Left kidney (tissue), 2 donors: Measurements from ENCODE around the gene LDLRAP1. TPM values are rescaled to one million over a fixed set of nuclear protein-coding genes. Genes with fewer than 3 reads are reported as not detected.
A peak's percentile ranks its signal among the peaks of the same experiment; 100 is the strongest.

ENCODE experiments used
- DNase-seq: peaks from one replicate; pipeline ENCODE4 v3.0.0-alpha.2; 2013
- polyA plus RNA-seq: library from polyadenylated mRNA; unstranded; fragments of 120-200 nt; gene quantifications from one replicate; pipeline ENCODE4 v1.2.1, GENCODE V29; 2013; ENCODE audit not compliant: insufficient read length

Gene LDLRAP1
- polyA plus RNA-seq, 1 donor = 12.9 TPM

DNA sequence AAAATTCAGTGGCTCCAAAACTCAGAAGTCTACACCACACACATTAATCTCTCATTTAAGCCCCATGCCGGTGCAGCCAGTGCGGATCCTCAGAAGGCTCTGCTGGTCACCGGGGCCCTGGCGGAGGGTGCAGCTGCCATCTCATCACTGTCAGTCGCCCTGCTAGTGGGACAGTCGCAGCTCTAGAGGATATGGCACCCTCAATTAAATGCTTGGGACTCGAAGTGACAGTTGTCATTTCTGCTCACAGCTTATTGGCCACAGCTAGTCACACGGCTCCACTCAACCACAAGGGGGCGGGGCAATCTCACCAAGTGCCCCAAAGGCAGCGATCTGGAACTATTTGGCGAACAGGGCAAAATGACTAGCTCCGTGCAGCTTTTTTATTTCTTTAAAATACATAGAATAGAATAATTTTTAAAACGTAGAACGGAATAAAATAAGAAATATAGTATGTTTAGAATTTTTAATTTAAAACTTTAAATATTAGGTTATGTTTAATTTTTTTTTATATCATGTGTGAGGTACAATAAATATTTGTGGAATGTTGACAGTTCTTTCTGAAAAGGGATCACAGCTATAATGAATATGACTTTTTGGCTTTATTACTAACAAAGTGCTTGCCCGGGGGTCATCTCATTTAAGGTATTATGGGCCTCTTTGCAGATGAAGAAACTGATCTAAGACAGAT lies 65.2 kb downstream of the LDLRAP1 start:
- DNase-seq = peak; percentile 74

DNA sequence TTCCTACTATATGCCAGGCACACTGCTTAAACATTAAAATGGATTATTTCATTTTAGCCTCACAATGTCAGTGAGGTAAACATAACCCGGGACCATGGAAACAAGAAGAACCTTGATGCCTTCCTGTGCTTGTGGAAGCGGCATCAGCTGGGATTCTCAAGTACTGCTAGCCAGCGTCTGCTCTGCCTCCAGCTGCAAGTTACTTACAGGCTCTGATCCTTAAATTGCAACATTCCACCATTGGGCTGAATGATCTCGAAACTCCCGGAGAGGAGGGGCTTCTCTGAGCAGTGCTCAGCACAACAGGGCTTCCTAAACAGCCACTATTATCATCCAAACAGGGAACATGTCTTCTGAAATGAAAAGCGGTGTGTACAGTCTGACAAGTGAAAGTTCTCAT lies 66.5 kb downstream of the LDLRAP1 start:
- DNase-seq = no peak

DNA sequence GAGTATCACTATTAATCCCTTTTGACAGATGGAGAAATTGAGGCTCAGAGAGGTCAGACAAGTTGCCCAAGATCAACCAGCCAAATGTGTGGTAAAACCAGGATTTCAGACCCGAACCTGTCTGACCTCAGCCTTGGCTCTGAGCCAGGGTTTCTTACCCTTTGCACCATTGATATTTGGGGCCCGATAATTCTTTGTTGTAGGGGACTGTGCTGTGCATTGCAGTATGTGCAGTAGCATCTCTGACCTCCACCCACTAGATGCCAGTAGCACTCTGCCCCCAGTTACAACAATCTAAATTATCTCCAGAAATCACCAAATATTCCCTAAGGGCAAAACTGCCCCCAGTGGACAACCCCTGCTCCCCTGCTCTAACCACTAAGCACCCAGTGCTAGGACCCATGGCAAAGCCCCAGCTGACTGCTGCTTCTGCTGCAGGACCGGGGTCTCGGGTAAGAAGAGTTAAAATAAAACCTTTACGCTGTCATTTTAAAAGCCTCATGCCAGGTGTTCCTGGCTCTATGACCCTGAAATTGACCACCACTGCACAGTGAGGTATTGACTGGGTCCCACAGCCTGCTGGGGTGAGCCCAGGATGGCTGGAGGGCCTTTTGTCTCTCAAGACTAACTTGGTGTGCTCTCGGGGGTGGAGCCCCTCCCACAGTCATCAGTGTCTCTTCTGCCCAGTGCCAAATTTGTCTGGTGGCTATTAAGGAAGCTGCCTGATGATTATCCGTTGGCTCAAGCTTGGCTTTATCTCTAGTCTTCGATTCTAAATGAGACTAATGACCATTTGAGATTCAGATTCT lies 67.6 kb downstream of the LDLRAP1 start:
- no peak for DNase-seq

DNA sequence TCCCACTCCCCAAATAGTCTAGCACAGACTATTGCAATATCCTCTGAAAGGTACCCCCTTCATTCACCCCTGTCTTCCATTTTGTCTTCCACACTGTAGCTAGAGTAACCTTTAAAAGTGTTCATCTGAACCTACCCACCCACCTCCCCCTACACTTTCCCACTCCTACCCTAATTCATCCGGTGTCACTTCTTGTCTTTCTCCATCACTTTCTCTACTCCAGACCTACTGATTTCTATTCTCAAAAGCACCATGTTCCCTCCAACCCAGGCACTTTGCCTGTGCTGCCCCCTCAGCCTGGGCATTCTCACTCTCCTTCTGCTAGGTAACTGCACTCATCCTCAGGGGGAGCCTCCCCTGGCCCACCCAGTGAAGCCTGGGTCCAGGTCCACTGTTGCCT lies 68.4 kb downstream of the LDLRAP1 start:
- no peak for DNase-seq

DNA sequence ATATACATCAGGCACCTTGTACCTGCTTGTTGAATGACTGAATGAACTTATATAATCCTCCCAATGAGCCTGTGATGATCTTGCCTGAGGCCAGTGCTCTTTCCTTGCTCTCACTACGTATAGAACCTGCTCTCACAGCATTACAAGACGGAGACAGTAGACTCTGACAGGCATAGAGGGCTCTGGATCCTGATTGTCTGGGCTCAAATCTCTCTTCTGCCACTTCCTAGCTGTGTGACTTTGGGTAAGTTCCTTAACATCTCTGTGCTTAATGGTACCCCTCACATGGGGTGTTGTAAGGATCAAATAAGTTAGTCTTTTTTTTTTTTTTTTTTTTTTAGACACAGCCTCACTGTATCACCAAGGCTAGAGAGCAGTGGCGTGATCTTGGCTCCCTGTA lies 69.0 kb downstream of the LDLRAP1 start:
- DNase-seq = no peak

DNA sequence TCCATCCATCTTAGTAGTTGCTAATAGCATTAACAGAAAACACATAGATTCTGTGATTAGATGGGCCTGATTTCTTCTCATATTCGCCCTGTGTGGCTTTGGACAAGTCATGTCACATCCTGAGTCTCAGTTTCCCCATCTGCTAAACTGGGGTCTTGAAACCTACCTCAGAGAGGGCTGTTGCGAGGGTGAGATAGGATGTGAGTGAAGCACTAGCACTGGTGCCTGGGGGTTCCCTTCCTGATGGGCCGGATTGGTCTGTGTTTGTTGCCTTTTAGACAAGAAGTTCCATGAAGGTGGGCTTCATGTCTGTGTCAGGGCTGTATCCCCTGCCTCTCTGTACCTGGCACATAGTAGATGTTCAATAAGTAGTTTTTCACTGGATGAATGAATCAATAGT lies 69.7 kb downstream of the LDLRAP1 start:
- no peak for DNase-seq

DNA sequence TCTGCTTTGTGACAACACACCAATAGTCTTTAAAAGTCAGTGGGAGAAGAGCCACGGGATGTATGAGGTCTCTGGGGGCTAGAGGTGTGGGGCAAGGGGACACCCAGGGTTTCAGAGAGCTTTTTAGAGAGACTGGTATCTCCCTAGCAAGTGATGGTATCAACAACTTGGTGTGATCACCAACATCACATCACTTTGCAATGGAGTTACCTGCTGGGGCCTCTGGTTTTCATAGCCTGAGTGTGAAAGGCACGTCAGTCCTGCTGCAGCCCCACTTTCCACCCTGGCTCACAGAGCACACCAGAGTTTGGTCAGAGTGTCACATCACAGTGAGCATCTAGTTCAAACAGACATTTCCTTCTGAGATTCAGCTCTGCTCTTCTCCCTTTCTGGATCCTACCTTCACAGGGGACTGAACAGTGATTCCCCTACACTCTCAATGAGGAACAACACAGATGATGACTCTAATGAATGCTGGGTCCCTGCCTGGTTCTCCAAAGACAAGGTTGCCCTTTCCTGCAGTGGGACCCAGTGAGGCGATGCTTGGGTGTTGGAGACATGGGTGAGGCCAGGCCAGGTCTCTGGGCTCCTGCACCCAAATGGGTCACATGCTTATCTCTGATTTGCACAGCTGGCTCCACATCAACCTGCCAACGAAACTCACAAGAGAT lies 71.2 kb downstream of the LDLRAP1 start:
- DNase-seq = no peak

DNA sequence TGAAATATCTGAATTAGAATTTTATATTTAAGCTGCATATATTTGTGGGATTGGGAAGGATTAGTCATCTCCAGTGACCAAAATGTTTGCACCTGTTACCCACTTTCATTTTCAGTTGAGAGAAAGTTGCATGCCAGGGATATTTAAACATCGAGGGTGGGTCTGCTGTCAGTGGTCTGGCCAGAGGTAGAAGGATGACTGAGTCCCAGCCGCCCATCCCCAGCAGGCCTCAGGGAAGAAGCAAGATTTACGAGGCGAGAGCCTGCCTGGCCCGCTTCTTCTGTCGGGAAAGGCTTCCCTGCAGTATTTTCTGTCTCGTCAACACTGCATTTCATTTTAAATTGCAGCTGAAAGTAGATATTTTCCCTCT lies 71.8 kb downstream of the LDLRAP1 start:
- no peak for DNase-seq

DNA sequence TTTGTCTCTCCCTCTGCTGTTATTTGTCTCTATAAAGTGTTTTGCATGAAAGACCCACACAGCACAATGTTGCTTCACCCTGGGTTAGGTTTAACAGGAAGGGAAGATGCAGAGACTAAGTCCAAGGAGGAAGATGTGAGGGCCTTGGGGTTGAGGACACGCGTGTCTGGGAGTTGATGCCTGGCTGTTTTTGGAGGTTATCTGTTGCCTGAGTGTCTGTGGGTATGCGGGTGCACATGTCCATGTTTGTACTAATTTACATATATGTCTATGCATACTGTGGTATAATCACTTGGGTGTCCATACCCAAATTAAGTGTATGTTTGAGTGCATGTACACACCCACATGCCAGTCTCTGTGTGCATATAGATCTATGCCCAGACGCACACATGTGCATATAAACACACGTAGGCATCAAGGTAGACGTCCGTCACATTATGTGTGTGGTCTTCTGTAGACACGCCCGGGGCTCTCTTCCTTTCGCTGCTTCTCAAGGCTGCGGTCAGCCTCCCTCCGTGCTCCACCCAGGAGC lies 72.2 kb downstream of the LDLRAP1 start:
- no peak for DNase-seq

DNA sequence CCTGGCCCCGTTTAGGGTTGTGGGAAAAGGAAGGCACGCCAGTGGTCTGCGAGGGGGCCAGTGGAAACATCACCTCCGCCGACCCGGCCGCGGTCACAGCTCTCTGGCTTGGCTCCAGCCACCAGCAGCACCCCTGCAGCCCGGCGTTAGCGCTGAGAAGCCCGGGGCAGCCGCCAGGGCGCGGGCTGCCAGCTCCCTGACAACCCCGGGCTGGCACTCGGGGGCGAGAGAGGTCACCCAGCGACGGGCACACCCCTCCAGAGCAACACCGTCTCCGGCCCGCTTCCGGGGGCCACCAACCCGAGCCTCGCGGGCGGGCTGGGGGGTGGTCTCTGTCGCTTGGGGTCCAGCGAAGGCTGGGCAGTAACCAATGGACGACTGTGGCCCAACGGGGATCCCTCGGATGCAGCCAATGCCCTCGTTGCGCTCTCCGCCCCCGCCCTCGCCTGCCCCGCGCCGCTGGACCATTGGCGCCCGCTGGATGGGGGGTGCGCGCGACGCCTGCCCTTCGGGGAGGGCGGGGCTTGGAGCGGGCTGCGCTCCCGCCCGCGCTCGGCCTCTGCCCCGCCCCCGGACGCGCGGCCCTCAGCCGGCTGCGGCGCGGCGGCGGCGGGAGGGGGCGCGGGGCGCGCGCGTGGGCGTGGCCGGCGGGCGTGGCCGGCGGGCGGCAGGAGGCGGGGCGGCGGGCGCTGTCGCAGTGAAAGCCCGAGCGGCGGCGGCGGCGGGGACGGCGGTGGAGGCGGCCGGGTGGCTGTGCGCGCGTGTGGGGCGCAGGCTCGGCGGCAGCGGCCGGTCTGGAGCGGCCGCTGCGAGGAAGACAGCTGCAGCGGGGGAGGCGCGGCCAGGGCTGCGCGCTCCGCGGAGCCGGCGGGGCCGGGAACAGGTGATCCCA lies 72.9 kb downstream of the LDLRAP1 start, which contains the start of gene MAN1C1:
MAN1C1 (plus strand) TSS at position 697 of the 892 bp plus-strand sequence. CDS start 1,007 bp downstream, outside the sequence.
- DNase-seq = peak; percentile 83

DNA sequence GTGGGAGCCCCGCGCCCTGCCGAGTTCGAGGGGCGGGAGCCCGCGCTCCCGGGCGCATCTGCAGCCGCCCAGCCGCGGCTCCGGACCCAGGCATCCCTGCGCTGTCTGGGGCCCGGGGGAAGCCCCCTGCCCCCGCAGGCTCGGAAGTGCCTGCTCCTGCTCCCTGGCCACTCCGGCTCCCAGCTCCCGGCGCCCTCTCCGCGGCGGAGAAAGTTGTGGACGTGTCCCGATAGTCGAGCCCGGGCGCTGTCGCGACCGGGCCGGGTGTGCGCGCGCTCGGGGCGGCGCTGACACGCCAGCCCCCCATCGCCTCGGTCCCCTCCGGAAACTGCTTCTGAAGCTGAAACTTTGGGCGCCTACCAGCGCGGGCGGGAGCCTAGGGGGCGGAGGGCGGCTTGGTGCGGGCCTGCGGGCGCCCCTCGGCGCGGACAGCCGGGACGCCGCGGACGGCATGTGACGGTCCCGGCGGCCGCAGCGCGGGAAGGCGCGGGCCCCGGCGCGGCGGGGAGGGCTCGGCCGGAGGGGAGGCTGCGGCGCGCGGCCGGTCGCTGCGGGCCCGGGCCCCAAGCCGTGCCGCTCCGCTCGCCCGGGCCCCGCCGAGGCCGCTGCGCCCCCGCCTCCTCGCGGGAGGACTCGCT lies 73.7 kb downstream of the LDLRAP1 start:
- no peak for DNase-seq

DNA sequence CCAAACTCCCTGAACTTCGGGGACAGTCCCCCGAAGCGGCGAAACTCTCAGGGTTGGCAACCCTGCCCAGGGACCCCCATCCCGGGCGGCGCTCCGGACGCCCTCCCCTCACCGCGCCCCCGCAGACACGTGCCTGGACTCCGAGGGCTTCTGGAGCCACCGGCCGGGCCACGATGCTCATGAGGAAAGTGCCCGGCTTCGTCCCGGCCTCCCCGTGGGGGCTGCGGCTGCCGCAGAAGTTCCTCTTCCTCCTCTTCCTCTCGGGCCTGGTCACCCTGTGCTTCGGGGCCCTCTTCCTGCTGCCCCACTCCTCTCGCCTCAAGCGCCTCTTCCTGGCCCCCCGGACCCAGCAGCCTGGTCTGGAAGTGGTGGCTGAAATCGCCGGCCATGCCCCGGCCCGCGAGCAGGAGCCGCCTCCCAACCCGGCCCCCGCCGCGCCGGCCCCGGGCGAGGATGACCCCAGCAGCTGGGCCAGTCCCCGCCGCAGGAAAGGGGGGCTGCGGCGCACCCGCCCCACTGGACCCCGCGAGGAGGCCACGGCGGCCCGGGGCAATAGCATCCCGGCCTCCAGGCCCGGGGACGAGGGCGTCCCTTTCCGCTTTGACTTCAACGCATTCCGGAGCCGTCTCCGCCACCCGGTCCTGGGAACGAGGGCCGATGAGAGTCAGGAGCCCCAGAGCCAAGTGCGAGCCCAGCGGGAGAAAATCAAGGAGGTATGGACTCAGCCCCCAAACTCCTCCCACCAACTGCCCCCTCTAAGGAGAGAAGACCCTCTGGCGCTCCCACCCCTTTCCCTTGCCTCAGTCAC lies 74.4 kb downstream of the LDLRAP1 start:
- no peak for DNase-seq

DNA sequence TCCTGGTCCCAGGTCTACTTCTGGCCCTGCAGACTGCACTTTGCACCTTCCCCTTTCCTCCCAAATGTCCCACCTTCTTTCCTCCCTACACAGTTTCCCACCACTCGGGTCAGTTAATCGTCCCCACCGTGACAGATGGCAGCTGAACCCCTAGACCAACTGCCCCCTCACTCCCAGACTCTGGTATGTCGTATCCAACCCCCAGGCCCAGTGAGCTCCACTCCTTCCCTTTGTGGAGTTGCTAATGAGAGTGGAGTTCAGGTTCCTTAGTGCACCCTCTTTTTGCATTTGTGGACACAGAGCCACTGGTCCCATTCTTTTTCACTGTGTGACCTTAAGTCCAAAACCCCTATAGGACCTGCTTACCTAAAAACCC lies 75.0 kb downstream of the LDLRAP1 start:
- no peak for DNase-seq

Other genes starting within 250 kb of the LDLRAP1 start
- gene TMEM50A, start 205.3 kb upstream of the LDLRAP1 start, polyA plus RNA-seq = 128 TPM
- 0.83 TPM for gene RHCE, start 122.8 kb upstream of the LDLRAP1 start, polyA plus RNA-seq
- gene MACO1, start 112.7 kb upstream of the LDLRAP1 start, polyA plus RNA-seq = 31.6 TPM
- 13.9 TPM for gene MAN1C1, start 73.2 kb downstream of the LDLRAP1 start, polyA plus RNA-seq